ENCODE measurements around the gene FBP1.

FBP1 gene

DNA sequence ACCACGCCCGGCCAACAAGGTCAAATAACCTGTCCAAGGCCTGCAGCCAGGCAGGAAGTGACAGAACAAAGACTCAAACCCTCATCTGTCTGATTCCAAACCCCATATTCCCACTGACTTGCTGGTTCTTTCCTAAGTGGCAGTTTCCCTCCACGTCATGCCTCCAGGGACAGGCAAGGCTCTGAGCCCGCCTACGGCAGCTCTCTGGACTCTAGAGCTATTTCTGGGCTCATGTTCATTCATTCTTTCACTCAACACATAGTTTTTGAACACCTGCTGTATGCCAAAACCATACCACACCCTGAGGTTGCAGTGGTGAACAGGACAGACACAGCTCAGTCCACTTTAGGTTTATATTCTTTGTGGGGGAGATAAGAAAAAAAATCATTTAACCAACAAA lies 5.2 kb upstream of the FBP1 start:
- TF ChIP-seq TAF1 (IDR thresholded peaks at IDR 0.05; ENCODE audit: borderline replicate concordance, insufficient read depth, low read length): no peak
- no peak for TF ChIP-seq FOXP2 (optimal IDR thresholded peaks at IDR 0.05; ENCODE audit: borderline replicate concordance, extremely low read depth, extremely low read length, insufficient read depth)
- no peak for TF ChIP-seq SIN3A (IDR thresholded peaks at IDR 0.05; ENCODE audit: borderline replicate concordance, insufficient read depth, low read length)
- TF ChIP-seq POLR2AphosphoS5 (IDR thresholded peaks at IDR 0.05; ENCODE audit: low read depth, low read length): no peak

DNA sequence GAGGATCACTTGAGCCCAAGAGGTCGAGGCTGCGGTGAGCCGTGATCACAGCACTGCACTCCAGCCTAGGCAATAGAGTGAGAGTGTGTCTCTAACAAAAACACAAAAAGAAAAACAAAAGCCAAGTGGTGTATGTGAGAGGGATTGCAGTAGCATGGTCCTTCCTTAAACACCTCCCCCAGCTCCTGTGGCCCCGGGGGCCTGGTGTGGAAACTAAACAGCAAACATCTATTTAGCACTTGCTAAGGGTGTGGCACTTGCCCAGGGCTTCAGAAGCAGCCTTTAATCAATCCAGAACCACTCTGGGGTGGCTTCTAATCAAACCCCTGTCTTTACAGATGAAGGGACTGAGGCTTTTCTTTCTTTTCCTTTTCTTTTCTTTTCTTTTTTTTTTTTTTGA lies 4.4 kb upstream of the FBP1 start:
- TF ChIP-seq SIN3A (IDR thresholded peaks at IDR 0.05; ENCODE audit: borderline replicate concordance, insufficient read depth, low read length) (no peak), TAF1 (IDR thresholded peaks at IDR 0.05; ENCODE audit: borderline replicate concordance, insufficient read depth, low read length) (no peak), FOXP2 (optimal IDR thresholded peaks at IDR 0.05; ENCODE audit: borderline replicate concordance, extremely low read depth, extremely low read length, insufficient read depth) (no peak), POLR2AphosphoS5 (IDR thresholded peaks at IDR 0.05; ENCODE audit: low read depth, low read length) (no peak)
- TF ChIP-seq, protein P1, sequence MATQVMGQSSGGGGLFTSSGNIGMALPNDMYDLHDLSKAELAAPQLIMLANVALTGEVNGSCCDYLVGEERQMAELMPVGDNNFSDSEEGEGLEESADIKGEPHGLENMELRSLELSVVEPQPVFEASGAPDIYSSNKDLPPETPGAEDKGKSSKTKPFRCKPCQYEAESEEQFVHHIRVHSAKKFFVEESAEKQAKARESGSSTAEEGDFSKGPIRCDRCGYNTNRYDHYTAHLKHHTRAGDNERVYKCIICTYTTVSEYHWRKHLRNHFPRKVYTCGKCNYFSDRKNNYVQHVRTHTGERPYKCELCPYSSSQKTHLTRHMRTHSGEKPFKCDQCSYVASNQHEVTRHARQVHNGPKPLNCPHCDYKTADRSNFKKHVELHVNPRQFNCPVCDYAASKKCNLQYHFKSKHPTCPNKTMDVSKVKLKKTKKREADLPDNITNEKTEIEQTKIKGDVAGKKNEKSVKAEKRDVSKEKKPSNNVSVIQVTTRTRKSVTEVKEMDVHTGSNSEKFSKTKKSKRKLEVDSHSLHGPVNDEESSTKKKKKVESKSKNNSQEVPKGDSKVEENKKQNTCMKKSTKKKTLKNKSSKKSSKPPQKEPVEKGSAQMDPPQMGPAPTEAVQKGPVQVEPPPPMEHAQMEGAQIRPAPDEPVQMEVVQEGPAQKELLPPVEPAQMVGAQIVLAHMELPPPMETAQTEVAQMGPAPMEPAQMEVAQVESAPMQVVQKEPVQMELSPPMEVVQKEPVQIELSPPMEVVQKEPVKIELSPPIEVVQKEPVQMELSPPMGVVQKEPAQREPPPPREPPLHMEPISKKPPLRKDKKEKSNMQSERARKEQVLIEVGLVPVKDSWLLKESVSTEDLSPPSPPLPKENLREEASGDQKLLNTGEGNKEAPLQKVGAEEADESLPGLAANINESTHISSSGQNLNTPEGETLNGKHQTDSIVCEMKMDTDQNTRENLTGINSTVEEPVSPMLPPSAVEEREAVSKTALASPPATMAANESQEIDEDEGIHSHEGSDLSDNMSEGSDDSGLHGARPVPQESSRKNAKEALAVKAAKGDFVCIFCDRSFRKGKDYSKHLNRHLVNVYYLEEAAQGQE (IDR thresholded peaks at IDR 0.05; ENCODE audit: insufficient read depth in 1 of 2, low read depth in 2 of 2, low read length in 2 of 2): no peak

GRCh38 chr9:94643176-94643575 lies 3.9 kb upstream of the FBP1 start:
- TF ChIP-seq SIN3A (IDR thresholded peaks at IDR 0.05; ENCODE audit: borderline replicate concordance, insufficient read depth, low read length) (no peak), POLR2AphosphoS5 (IDR thresholded peaks at IDR 0.05; ENCODE audit: low read depth, low read length) (no peak), FOXP2 (optimal IDR thresholded peaks at IDR 0.05; ENCODE audit: borderline replicate concordance, extremely low read depth, extremely low read length, insufficient read depth) (no peak)
- TF ChIP-seq, protein P1 (IDR thresholded peaks at IDR 0.05; ENCODE audit: insufficient read depth in 1 of 2, low read depth in 2 of 2, low read length in 2 of 2): no peak

- TF ChIP-seq TAF1 (IDR thresholded peaks at IDR 0.05; ENCODE audit: borderline replicate concordance, insufficient read depth, low read length): no peak
- TF ChIP-seq, protein P1 (IDR thresholded peaks at IDR 0.05; ENCODE audit: insufficient read depth in 1 of 2, low read depth in 2 of 2, low read length in 2 of 2): no peak
- TF ChIP-seq FOXP2 (optimal IDR thresholded peaks at IDR 0.05; ENCODE audit: borderline replicate concordance, extremely low read depth, extremely low read length, insufficient read depth): no peak
- no peak for TF ChIP-seq SIN3A (IDR thresholded peaks at IDR 0.05; ENCODE audit: borderline replicate concordance, insufficient read depth, low read length)
- no peak for TF ChIP-seq POLR2AphosphoS5 (IDR thresholded peaks at IDR 0.05; ENCODE audit: low read depth, low read length)
Observed at GRCh38 chr9:94642501-94642900, 3.2 kb upstream of the FBP1 start.

DNA sequence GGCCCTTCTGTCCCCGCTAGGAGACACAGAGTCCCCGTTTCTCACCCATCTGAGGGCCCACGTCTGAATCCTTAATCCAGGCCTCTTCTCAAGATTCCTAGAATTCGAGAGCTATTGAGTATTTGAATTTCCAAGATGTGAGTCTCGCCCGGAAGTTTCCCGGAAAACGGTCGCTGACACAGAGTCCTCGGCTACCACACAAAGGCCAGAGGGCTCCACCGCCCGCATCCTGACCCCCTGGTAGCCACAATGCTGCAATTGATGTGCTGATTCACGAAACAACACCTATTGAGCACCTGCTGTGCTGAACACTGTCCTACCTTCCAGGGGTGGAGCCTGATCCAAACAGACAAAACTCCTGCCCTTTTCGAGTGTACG lies 670 bp upstream of the FBP1 start:
- TF ChIP-seq, protein P1 (IDR thresholded peaks at IDR 0.05; ENCODE audit: insufficient read depth in 1 of 2, low read depth in 2 of 2, low read length in 2 of 2): no peak
- no peak for TF ChIP-seq TAF1 (IDR thresholded peaks at IDR 0.05; ENCODE audit: borderline replicate concordance, insufficient read depth, low read length)
